HK-2 (cell line): ENCODE measurements around the gene LY6G5C.

Experiments
- DNase-seq: peaks from one replicate; pipeline ENCODE4 v3.0.0-alpha.2; 2018; ENCODE audit not compliant: unreplicated experiment

Gene LY6G5C

GRCh38 chr6:31691078-31691463, 10.2 kb upstream of the LY6G5C start:
- no peak for DNase-seq

- no peak for DNase-seq
Measured at GRCh38 chr6:31690231-31691077, 9.6 kb upstream of the LY6G5C start.

- no peak for DNase-seq
Measured at GRCh38 chr6:31689249-31690110, 8.6 kb upstream of the LY6G5C start.

DNA sequence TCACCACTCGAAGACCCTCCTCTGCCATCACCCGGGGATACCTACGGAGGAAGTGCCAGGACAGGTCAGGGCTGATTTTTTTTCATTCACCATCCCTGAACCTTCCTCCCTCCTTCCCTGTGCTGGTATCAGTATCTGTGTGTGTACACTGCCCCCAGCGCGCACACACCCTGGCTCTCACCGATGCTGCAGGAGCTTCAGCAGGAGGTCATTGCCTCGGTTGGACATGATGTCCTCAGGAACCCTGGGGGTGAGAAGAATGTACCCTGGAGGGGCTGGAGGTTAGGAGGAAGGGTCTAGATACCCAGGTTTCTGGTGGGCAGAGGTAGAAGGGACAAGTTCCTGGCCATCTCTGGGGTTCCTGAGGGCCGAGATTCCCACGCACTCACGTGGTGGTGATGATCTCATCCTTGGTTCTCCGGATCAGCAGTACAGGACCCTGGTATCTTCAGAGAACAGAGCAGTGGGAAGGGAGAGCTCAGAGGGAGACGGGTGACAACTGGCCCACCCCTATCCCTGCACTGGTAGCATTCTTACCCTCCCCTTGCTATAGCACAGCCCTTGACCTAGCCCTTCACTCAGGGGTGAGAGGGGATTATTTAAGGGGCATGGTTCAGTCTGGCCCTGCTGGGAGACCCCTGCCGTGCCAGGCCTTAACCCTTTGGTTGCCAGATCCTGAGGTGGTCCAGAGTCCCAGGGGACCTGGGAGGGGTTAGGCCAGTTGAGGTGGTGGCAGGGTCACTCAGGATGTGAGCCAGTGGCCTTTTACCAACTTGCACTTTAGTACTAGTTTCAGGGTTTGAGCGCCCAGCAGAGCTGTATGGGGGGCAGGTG, 7.2 kb upstream of the LY6G5C start:
- DNase-seq, result no peak

GRCh38 chr6:31687321-31687720, 6.5 kb upstream of the LY6G5C start:
- DNase-seq, result no peak

DNA sequence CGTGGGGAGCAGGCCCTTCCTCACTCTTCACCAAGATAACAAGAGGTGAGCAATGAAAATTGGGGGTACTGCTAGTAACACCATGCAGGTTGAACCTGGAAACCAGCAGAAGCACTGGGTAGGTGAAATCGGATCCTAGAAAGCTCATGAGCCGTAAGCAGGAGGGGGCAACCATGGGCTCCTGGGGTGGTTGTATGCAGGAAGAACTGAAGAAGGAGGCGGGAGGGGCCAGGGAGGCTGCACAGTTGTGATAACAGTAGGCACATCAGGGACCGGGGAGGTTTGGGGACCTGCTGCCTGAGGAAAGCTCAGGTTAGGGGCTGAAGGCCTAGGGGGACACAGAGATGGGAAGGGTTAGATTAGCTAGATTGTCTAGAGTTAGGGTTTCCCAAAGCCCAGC, 5.6 kb upstream of the LY6G5C start:
- DNase-seq, result no peak

DNA sequence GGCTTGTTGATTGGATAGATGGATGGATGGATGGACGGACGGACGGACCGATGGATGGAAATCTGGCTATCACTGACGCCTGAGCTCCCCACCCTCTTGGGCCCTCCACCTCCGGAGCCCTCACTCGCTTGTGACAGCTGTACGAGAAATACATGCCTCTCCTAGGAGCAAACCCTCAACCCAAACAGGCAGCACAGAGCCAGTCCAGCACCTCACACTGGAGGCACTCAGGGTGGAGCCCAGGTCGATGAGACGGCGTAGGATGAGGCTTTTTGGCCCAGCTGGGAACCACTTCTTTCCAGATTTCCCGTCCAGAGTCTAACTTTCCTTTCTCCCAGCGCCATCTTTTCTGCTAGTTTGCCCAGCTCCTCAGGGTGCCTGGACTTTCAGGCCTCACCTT, 2.7 kb upstream of the LY6G5C start:
- DNase-seq, result no peak

GRCh38 chr6:31681135-31681671, 336 bp upstream of the LY6G5C start:
- peak; percentile 70 for DNase-seq

GRCh38 chr6:31677955-31678354, 2.9 kb downstream of the LY6G5C start:
- DNase-seq, result no peak

- no peak for DNase-seq
Measured at GRCh38 chr6:31676904-31677303, 4.0 kb downstream of the LY6G5C start.

- DNase-seq, result no peak
Measured at GRCh38 chr6:31676322-31676903, 4.5 kb downstream of the LY6G5C start.

DNA sequence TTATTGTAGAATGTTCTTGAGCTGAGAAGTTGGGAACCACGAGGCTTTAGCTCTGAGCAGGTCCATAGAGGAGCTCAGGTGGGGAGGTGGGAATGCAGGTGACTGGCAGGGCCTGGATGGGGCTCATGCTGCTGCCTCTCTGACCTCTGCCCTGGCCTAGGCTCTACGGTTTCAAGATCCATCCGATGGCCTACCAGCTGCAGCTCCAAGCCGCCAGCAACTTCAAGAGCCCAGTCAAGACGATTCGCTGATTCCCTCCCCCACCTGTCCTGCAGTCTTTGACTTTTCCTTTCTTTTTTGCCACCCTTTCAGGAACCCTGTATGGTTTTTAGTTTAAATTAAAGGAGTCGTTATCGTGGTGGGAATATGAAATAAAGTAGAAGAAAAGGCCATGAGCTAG, 11.2 kb downstream of the LY6G5C start, which contains the start of gene LY6G5B:
LY6G5B (plus strand) TSS at position 301 of the 400 bp plus-strand sequence. CDS start 975 bp downstream, outside the sequence.
- no peak for DNase-seq

DNA sequence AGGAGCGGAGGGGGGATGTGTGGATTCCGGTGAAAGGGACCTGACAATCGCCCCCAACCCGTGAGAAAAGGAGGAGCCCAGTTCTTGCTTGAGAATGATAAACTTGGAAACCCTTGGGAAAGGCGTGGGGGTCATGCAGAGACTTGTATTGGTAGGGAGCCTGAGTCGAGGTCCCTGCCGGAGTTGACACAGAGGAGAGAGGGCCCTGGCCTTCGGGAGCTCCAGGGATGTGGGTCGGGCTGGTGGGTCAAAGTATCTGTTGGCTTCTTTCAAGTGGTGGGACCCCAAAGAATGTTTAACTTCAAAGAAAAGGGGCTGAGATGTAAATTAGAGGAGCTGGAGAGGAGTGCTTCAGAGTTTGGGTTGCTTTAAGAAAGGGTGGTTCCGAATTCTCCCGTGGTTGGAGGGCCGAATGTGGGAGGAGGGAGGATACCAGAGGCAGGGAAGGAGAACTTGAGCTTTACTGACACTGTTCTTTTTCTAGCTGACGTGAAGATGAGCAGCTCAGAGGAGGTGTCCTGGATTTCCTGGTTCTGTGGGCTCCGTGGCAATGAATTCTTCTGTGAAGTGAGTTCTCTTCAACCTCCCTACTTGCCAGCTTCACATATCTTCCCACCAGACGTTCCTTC, 14.4 kb downstream of the LY6G5C start:
- no peak for DNase-seq

DNA sequence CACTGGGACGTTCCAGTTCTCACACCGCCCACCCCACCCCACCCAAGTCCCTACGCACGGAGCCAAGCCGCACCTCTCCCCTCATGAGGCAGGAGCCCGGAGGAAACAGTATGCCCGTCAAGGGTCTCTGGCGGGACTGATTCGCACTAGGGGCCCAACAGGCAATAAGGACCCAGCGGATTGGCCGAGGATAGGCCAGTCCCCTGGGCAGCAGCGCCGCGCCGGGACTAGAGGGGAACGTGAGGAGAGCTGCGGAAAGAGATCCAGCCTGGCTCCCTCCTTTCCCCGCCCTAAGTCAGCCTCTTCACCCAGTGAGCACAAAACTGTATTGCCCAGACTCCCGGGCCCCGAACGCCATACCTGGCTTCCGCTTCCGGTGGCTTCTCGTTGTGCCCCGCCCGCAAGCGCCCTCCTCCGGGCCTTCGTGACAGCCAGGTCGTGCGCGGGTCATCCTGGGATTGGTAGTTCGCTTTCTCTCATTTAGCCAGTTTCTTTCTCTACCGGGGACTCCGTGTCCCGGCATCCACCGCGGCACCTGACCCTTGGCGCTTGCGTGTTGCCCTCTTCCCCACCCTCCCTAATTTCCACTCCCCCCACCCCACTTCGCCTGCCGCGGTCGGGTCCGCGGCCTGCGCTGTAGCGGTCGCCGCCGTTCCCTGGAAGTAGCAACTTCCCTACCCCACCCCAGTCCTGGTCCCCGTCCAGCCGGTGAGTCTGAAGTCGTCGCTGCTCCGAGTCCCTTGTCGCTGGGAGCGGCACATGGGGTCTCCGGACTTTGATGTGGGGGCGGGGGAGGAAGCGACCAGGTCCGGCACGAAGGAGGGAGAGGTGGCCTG, 15.1 kb downstream of the LY6G5C start, which contains the start of gene CSNK2B:
CSNK2B (plus strand) TSS at position 580 of the 836 bp plus-strand sequence. CDS start 752 bp downstream, outside the sequence.
- peak; percentile 98 for DNase-seq

- peak; percentile 82 for DNase-seq
Measured at GRCh38 chr6:31664790-31665500, 15.9 kb downstream of the LY6G5C start, which contains the start of gene GPANK1. Gene GPANK1 (minus strand): TSS chr6:31664997. CDS start chr6:31664478, 519 bp downstream.

DNA sequence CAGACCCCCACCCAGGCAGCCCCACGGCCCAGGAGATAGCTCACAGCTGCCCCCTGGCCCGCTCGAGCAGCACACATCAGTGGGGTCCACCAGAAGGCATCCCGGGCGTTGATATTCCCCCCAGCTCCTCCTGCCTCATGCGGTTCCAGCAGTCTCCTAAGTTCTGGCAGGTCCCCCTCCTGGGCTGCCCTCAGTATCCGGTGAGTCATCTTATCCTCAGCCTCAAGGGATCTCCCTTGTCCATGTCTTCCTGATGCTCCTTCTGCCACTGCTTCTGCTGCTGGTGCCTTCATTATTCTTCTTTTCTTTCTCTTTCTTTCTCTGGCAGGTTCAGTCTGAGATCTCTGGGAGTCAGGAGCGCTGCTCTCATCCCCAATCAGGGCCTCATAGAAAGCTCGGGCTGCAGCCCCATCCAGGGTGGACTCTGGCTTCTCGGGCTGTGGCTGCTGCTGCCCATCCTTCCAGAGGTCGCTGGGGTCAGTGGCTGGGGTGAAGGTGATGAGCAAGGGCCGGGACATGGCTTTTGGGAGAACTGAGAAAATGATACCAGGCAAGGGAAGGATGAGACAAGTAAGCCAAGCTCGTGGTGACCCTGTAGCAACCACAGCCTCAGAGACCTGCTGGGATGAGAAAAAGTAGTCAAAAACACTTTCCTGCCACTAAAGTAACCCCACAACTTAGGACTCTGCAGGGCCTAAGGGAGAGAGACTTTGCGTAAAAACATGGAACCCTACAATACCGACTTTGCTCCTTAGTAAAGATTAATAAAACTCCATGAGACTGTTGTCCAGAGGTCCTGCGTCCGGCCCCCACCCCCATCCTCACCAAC, 16.7 kb downstream of the LY6G5C start:
- DNase-seq, result peak; percentile 48

DNA sequence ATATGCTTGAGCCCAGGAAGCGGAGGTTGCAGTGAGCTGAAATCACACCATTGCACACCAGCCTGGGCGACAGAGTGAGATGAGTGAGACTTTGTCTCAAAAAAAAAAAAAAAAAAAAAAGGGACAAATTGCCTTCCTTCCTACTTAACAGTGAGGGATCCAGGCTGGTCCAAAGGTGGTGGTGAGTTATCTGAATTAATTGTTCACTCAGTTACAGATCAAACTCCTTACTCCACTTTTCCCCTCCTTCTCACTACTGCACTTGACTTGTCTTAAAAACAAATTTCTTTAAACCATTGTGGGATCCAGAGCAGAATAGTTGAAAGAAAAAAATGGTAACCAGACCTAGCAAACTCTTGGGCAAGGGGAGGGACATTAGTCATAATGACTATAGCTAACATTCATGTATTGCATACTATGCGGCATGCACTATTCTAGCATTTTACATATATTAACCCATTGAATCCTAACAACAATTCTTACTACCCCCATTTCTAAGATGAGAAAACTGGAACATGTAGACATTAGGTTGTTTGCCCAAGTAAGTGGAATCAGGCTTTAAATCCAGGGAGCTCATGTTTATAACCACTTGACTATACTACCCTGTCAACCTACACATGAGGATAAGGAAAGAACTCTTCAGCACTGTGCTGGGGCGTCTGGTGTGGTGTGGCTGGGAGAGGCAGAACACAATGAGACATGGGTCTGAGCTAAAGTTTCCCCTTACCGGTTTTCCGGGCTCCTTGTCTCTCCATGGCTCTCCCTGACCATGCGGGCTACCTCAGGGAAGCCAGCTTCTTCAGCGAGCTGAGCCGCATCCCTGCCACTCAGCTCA, 17.5 kb downstream of the LY6G5C start:
- DNase-seq, result no peak
